ENCODE results near the gene ZNF287.

ZNF287 gene

GRCh38 chr17:16515933-16516332 is 53.1 kb downstream of the ZNF287 start:
- DNase-seq: peak; percentile 65

- DNase-seq: peak; percentile 57
Observed at GRCh38 chr17:16513873-16514272, 55.1 kb downstream of the ZNF287 start.

- no peak for DNase-seq
Observed at GRCh38 chr17:16512011-16512410, 57.0 kb downstream of the ZNF287 start.

- DNase-seq: no peak
Observed at GRCh38 chr17:16511593-16511992, 57.4 kb downstream of the ZNF287 start.

GRCh38 chr17:16507918-16508533 is 61.0 kb downstream of the ZNF287 start:
- peak; percentile 19 for DNase-seq

- DNase-seq: no peak
Observed at GRCh38 chr17:16506188-16506587, 62.8 kb downstream of the ZNF287 start.

- DNase-seq: no peak
Observed at GRCh38 chr17:16504984-16505383, 64.0 kb downstream of the ZNF287 start.
